Stomach smooth muscle (tissue), 2 donors: ENCODE results near the gene CHST13.

Experiments used
- H3K27ac ChIP-seq: one replicate; pipeline ENCODE4 v1.7.0; 2013; ENCODE audit warnings: mild to moderate bottlenecking, low read length, inconsistent platforms
- H3K27me3 ChIP-seq, 2 donors: one replicate each; pipeline ENCODE4 v1.7.0; 2013; ENCODE audit warnings: low read length in 2 of 2; ENCODE audit not compliant: insufficient read depth in 2 of 2, control insufficient read depth in 1 of 2
- H3K36me3 ChIP-seq, 2 donors: one replicate each; pipeline ENCODE4 v1.7.0; 2013; ENCODE audit warnings: low read length in 2 of 2; ENCODE audit not compliant: control insufficient read depth in 2 of 2, insufficient read depth in 2 of 2
- H3K4me1 ChIP-seq: one replicate; pipeline ENCODE4 v1.7.0; 2013; ENCODE audit warnings: low read length; ENCODE audit not compliant: control insufficient read depth, insufficient read depth
- H3K4me3 ChIP-seq, 2 donors: one replicate each; pipeline ENCODE4 v1.7.0; 2013; ENCODE audit warnings: low read length in 2 of 2
- H3K9ac ChIP-seq, 2 donors: one replicate each; pipeline ENCODE4 v1.7.0; 2013; ENCODE audit warnings: low read length in 2 of 2, mild to moderate bottlenecking in 1 of 2
- H3K9me3 ChIP-seq, 2 donors: one replicate each; pipeline ENCODE4 v1.7.0; 2013; ENCODE audit warnings: low read length in 2 of 2; ENCODE audit not compliant: control insufficient read depth in 2 of 2
- donor health status: healthy.
- donor health status: Pancreatic carcinoma.

The CHST13 gene

DNA sequence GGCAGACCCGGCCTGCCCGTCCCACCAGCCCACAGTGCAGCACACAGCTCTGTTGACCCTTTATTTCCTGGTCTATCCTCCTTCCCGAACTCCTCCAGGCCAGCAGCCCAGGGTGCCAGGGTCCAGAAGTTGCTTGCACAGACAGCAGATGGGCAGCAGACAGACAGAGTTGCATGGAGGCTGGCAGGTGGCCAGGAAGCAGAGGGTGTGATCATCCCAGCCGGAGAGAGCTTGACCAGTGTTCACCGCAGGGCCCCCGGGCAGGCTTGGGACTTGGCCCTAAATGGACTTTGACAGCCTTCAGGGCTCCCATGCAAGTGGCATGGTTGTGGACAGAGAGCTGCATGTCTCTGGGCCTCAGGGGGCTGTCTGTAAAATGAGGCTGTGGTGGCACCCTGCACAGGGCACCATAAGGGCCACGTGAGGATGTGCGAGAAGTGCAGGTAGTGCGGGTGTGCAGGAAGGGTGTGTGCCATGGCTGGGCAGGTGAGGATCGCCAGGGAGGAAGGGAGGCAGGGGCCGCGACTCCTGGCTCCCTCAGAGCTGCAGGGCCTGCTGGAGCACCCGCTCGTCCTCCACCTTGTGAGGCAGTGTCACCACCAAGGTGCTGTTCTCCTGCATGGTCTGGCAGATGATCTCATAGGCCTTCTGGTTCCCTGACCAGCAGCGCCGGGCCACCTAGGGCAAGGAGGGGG, 42.0 kb upstream of the CHST13 start:
- no peak overlapping the region for H3K9ac ChIP-seq
- H3K36me3 ChIP-seq = no peaks in the 10 kb centered on the region
- no peak overlapping the region for H3K4me3 ChIP-seq
- no peak overlapping the region for H3K27ac ChIP-seq
- no peaks in the 10 kb centered on the region for H3K4me1 ChIP-seq
- no peaks in the 10 kb centered on the region for H3K27me3 ChIP-seq
- H3K9me3 ChIP-seq = no peaks in the 10 kb centered on the region

DNA sequence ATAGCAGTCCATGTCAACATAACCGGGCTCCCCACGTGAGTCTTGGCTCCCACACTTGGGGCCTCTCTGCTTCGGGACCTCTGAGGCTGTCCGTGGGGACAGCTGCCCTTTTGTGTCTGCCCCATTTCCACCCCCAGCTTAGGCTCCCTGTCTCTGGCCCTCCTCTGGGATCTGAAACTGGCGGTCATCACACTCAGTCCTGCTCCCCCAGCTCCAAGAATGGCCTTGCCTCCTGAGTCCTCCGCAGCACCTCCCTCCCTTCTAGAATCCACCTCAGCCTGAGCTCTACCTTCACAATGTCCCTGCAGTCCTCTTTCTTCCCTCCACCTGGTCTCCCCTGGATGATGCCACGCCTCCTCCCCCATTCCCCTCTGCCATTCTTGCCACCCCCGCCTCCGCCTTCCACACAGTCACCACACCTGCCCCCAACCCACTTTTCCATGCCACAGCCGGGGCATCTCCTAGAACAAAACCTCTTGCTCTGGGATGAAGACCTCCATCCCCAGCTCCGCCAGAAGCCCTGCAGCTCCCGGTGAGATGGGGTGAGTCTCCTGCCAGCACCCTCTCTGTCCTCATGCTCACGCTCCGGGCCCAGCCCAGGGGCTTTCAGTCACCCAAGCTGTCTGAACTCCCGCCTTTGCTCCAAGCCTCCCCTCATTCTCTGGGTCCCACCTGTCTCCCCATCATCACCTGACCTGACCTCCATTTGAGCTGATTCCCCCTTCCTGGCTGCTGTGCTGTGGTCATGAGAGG, 41.3 kb upstream of the CHST13 start:
- H3K4me3 ChIP-seq = no peak overlapping the region
- no peaks in the 10 kb centered on the region for H3K9me3 ChIP-seq
- H3K4me1 ChIP-seq = no peaks in the 10 kb centered on the region
- no peak overlapping the region for H3K9ac ChIP-seq
- H3K27ac ChIP-seq = no peak overlapping the region
- H3K36me3 ChIP-seq = no peaks in the 10 kb centered on the region
- no peaks in the 10 kb centered on the region for H3K27me3 ChIP-seq

DNA sequence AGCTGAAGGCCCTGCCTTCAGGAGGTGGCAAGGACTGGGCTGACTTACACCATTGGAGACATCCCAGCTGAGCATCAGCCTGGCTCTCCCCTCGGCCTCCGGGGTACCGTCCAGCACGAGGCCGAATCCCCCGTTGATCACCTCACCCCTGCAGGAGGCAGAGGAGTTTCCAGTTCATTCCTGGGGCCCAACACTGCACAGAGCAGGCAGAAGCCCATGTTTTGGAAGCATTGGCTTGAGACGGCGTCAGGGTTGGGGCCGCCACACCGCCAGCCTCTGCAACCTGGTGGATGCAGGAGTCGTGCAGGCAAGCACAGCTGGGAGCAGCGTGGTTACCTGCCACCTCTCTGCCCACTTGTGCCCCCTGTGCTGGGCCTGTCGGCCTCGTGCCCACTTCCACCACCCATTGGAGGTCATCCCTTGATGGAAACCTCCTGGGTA, 40.6 kb upstream of the CHST13 start:
- H3K4me1 ChIP-seq = no peaks in the 10 kb centered on the region
- no peak overlapping the region for H3K9ac ChIP-seq
- no peaks in the 10 kb centered on the region for H3K36me3 ChIP-seq
- no peaks in the 10 kb centered on the region for H3K27me3 ChIP-seq
- H3K27ac ChIP-seq = no peak overlapping the region
- H3K9me3 ChIP-seq = no peaks in the 10 kb centered on the region
- no peak overlapping the region for H3K4me3 ChIP-seq

DNA sequence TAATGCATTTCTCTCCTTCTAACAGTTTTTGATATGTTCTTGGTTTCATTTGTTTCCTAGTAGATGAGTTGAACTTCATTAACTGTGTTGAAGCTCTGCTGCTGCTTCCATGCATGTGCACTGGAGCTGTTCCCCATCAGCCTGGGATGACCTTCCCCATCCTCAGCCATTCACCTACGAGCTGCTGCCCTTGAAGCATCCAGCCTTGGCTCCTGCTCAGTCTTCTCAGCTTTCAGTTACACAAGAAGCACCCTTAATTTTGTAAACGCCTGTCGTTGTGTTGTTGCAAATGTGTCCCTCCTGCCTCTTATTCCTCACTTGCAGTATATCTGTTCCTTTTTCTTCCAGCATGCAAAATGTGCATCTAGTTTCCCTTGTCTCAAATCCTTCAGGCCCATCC, 39.8 kb upstream of the CHST13 start:
- H3K27ac ChIP-seq = no peak overlapping the region
- H3K4me3 ChIP-seq = no peak overlapping the region
- H3K4me1 ChIP-seq = no peaks in the 10 kb centered on the region
- H3K36me3 ChIP-seq = no peaks in the 10 kb centered on the region
- H3K9me3 ChIP-seq = no peaks in the 10 kb centered on the region
- H3K27me3 ChIP-seq = no peaks in the 10 kb centered on the region
- H3K9ac ChIP-seq = no peak overlapping the region

DNA sequence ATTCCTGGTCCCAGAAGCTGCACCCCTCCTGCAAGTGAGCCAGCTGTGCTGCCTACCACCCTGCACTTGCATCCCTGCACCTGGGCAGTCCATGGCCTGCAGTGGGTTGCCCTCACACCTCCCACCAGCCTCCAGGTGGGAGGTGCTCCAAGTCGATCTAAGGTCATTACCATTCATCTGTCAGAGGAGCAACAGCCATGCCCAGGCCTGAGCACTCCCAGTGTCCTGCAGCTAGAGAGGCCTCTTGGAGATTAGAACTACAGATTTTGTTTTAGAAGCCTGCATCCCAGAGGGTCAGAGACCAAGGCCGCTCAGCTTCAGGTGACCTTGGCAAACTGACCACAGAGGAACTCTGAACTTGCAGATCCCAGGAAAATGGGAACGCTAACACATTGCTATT, 39.3 kb upstream of the CHST13 start:
- no peaks in the 10 kb centered on the region for H3K4me1 ChIP-seq
- no peak overlapping the region for H3K27ac ChIP-seq

DNA sequence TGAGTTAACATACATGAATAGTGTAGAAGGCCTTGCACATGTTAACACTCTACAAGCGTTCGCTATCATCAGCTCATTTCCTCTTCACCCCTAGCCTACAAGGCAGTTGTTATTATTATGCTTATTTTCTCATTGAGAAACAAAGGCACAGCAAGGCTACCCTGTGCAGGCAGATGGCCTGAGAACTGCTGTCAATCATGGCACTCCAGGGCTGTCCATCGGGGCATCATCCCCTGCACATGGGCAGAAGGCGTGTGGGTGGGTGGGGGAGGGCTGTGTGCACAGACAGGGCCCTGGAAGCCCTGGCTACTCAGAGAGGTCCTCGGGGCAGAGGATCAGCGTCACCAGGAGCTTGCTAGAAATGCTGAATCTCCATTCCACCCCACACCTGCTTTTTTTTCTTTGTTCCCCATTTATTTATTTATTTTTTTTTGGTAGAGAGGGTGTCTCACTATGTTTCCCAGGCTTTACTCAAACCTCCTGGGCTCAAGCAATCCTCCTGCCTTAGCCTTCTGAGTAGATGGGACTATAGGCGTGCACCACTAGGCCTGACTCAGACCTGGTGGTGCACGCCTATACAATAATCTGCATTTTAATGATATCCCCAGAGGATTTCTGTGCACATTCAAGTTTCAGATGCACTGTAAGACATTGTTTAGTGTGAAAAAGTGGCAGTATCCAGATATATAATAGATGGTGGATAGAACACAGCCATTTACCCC, 38.6 kb upstream of the CHST13 start:
- Histone ChIP-seq H3K27me3 (no peaks in the 10 kb centered on the region), H3K36me3 (no peaks in the 10 kb centered on the region), H3K4me1 (no peaks in the 10 kb centered on the region), H3K4me3 (no peak overlapping the region), H3K9me3 (no peaks in the 10 kb centered on the region), H3K27ac (no peak overlapping the region), H3K9ac (no peak overlapping the region)

More for the DNA sequence above, 39.3 kb upstream of the CHST13 start:
- Histone ChIP-seq H3K36me3 (no peaks in the 10 kb centered on the region), H3K27me3 (no peaks in the 10 kb centered on the region), H3K9ac (no peak overlapping the region), H3K4me3 (no peak overlapping the region), H3K9me3 (no peaks in the 10 kb centered on the region)

DNA sequence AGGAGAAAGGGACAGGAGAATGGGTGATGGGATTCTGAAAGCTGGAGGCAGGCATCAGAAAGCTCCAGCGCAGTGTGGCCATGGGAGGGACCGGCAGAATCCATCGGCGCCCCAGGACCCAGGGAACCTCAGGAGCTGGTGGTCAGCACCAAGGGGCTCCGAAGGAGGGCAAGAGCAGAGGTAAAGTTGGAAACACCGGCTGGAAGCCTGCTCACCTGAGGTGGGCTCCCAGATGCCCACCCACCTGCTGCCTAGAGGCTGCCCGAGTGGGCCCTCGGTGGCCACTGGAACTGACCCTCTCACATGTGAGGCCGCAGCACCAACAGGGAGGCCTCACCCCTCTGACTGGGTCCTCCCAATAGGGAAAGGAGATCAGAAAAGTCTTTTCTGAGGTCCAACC, 38.0 kb upstream of the CHST13 start:
- Histone ChIP-seq H3K4me3 (no peak overlapping the region), H3K27ac (no peak overlapping the region), H3K36me3 (no peaks in the 10 kb centered on the region), H3K9ac (no peak overlapping the region), H3K4me1 (no peaks in the 10 kb centered on the region), H3K9me3 (no peaks in the 10 kb centered on the region), H3K27me3 (no peaks in the 10 kb centered on the region)

DNA sequence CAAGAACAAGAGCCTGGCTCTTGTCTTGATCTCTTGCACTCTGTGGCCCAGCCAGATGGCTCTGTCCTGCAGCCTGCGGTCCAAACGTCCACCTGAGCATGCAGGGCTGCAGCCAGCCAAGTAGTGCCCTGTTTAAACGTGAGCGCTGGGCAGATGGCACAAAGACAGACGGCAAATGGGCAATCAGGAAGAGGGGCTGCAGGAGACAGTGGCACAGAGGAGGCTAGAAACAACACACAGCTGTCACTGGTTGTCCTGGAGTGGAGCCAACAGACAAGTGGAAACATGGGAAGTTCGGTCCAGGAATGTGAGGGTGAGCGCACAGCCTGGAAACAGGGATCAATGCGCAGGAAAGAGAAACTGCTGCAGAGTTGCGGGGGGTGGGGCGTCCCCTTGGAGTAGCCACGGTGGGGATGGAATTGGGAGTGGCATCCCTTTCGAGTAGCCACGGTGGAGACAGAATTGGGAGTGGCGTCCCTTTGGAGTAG, 37.6 kb upstream of the CHST13 start:
- Histone ChIP-seq H3K27ac (no peak overlapping the region), H3K4me1 (no peaks in the 10 kb centered on the region), H3K9ac (no peak overlapping the region), H3K27me3 (no peaks in the 10 kb centered on the region), H3K4me3 (no peak overlapping the region), H3K9me3 (no peaks in the 10 kb centered on the region), H3K36me3 (no peaks in the 10 kb centered on the region)

DNA sequence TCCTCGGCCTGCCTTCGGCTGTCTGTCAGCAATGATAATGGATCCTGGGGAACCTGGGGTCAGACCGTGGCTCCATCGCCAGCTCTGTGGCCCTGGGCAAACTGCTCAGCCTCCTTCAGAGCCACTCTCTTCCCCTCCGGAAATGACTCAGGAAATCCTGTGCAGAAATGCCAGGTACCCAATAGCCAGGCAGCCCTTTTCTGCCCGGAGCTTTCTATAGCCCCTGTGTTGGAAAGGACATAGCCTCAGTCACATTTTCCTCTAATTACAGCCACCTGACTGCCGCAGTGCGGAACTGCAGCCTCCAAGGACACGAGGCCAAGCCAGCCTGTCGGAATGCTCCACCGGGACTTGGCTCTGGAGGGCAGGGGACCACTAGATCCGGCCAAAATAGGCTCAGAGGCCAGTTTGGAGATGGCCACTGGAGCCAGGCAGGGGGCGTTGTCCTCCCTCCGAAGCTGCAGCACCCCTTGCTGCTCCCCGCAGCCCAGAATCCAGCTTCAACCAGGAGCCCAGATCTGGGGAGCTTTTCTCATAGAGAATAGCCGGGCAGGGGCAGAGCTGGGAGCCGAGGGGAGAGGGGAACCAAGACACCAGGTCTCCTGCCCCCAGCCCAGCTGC, 36.7 kb upstream of the CHST13 start:
- no peaks in the 10 kb centered on the region for H3K36me3 ChIP-seq
- no peaks in the 10 kb centered on the region for H3K4me1 ChIP-seq
- H3K9ac ChIP-seq = no peak overlapping the region
- H3K27ac ChIP-seq = no peak overlapping the region
- no peaks in the 10 kb centered on the region for H3K9me3 ChIP-seq
- H3K27me3 ChIP-seq = no peaks in the 10 kb centered on the region
- H3K4me3 ChIP-seq = no peak overlapping the region

DNA sequence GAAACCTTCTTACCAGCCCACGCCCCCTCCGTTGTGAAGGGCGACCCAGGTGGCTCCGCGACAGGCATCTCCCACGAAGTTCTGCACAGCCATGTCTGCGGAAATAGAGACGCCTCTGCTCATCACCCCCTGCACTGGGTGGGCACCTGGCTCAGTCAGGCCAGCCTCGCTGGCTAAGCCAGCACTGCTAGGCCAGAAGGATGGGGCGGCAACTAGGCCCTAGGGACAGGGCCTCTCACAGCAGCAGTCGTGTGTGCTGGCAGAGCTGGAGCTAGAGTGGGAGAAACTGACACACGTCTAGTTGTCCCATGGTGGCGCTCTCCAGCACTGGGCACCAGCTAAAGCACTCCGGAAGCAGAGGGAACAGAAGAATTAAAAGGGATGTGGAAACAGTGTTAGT, 35.8 kb upstream of the CHST13 start:
- H3K9me3 ChIP-seq = no peaks in the 10 kb centered on the region
- H3K4me3 ChIP-seq = no peak overlapping the region
- no peak overlapping the region for H3K27ac ChIP-seq
- H3K4me1 ChIP-seq = no peaks in the 10 kb centered on the region
- no peaks in the 10 kb centered on the region for H3K36me3 ChIP-seq
- H3K9ac ChIP-seq = no peak overlapping the region
- no peaks in the 10 kb centered on the region for H3K27me3 ChIP-seq
